Stomach (tissue), 9 donors: ENCODE results near the gene MID1. TPM values are rescaled to one million over a fixed set of nuclear protein-coding genes. Genes with fewer than 3 reads are reported as not detected.

Source experiments
- DNase-seq, 2 donors: peaks; one replicate each; pipeline versions ENCODE4 v3.0.0 to v3.0.0-alpha.2; 2013 to 2019
- H3K27ac ChIP-seq, 5 donors: fragments of 200-600 bp in 4 of 5; sonication (generic) in 4 of 5; one replicate each; pipeline ENCODE4 v1.5.1; 2013 to 2019; ENCODE audit warnings: mild to moderate bottlenecking in 1 of 5, moderate library complexity in 1 of 5
- H3K27me3 ChIP-seq, 3 donors: fragments of 200-600 bp; sonication (generic); one replicate each; pipeline ENCODE4 v1.5.1; 2017 to 2019; ENCODE audit warnings: mixed run types in 1 of 3
- H3K36me3 ChIP-seq, 4 donors: fragments of 200-600 bp; sonication (generic); 1 replicate in 3 of 4; 2 replicates in 1 of 4; pipeline ENCODE4 v1.5.1; 2016 to 2019
- H3K4me1 ChIP-seq, 4 donors: fragments of 200-600 bp; sonication (generic); one replicate each; pipeline ENCODE4 v1.5.1; 2016 to 2019
- H3K4me3 ChIP-seq, 4 donors: fragments of 200-600 bp; sonication (generic) in 3 of 4; one replicate each; pipeline ENCODE4 v1.5.1; 2016 to 2019; ENCODE audit warnings: mild to moderate bottlenecking in 1 of 4
- H3K9me3 ChIP-seq, 4 donors: fragments of 200-600 bp; sonication (generic); one replicate each; pipeline ENCODE4 v1.5.1; 2016 to 2019
- EP300 ChIP-seq: sonication (generic); formaldehyde crosslinking; IDR thresholded peaks from one replicate; pipeline ENCODE4 v1.6.1; 2017; ENCODE audit warnings: antibody characterized with exemption
- POLR2A ChIP-seq, 4 donors: fragments of 450-650 bp; IDR thresholded peaks; one replicate each; pipeline ENCODE4 v1.6.1; 2016; ENCODE audit warnings: antibody characterized with exemption in 4 of 4, control low read depth in 2 of 4, mild to moderate bottlenecking in 1 of 4, moderate library complexity in 1 of 4
- POLR2AphosphoS5 ChIP-seq, 3 donors: sonication (generic); formaldehyde crosslinking; IDR thresholded peaks; one replicate each; pipeline ENCODE4 v1.6.1; 2016; ENCODE audit warnings: antibody characterized with exemption in 3 of 3
- WGBS, 5 donors: extraction: QIAGEN DNeasy Blood & Tissue Kit in 3 of 5; methylation state at CpG; one replicate each; pipeline versions ENCODE4 v1.1.5 to v1.1.7; 2013 to 2018; 5-methylcytosine and 5-hydroxymethylcytosine counted together
- intact Hi-C: fragments of 100-400 bp; cut with DNase I; formaldehyde crosslinking; loops from one replicate; pipeline ENCODE4 v1.15.1; 2023; ENCODE audit warnings: low total_unique reads
- polyA plus RNA-seq, 3 donors: library from polyadenylated mRNA; stranded (reverse); fragments of 200-250 nt; gene quantifications; one replicate each; pipeline ENCODE4 v1.2.3, GENCODE V29; 2013
- total RNA-seq, 5 donors: library from RNA; depleted of rRNA; stranded (reverse); fragments of >200 nt; gene quantifications; one replicate each; pipeline versions ENCODE4 v1.1.0 to v1.2.3, GENCODE V29; 2014 to 2016
- TF ChIP-seq, protein P1 (sequence below), 7 experiments: fragments of 450-650 bp in 4 of 7; fragments of 200-600 bp in 3 of 7; sonication (generic) in 3 of 7; IDR thresholded peaks; one replicate each; pipeline ENCODE4 v1.5.1; 2016 to 2019; ENCODE audit warnings: antibody characterized with exemption in 7 of 7, control low read depth in 2 of 7, mild to moderate bottlenecking in 1 of 7
- donor health status: healthy with polysubstance abuse.
- donor health status: Bipolar disorder and iron deficiency.
- donor health status: healthy.

MID1 gene
- total and polyA plus RNA-seq, 8 donors: 2.0 to 25.1 (median 8.5) TPM

DNA sequence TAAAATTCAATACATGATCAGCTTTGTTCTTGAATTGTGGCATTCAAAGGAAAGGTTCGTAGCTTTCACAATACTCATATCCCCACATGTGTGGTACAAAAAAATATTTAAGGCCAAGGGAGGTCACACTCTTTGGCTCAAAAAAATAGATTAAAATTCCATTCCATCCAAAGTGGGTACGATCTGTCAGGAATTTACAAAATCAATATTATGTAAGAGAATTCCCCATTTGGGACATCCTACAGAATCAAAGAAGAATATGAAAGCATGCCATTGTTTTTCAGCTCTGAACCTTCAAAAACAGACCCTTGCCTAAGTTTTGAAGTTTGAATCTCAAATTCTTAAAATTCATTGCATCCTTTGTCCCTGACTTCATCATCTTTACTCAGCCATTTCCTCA lies 85.8 kb downstream of the MID1 start:
- 79 to 96% (median 87%) methylated on average over 2 of the region's 2 CpGs for WGBS, 5 donors
- TF ChIP-seq POLR2AphosphoS5 (IDR thresholded peaks at IDR 0.05): no peak
- no peak for TF ChIP-seq EP300
- TF ChIP-seq, protein P1, sequence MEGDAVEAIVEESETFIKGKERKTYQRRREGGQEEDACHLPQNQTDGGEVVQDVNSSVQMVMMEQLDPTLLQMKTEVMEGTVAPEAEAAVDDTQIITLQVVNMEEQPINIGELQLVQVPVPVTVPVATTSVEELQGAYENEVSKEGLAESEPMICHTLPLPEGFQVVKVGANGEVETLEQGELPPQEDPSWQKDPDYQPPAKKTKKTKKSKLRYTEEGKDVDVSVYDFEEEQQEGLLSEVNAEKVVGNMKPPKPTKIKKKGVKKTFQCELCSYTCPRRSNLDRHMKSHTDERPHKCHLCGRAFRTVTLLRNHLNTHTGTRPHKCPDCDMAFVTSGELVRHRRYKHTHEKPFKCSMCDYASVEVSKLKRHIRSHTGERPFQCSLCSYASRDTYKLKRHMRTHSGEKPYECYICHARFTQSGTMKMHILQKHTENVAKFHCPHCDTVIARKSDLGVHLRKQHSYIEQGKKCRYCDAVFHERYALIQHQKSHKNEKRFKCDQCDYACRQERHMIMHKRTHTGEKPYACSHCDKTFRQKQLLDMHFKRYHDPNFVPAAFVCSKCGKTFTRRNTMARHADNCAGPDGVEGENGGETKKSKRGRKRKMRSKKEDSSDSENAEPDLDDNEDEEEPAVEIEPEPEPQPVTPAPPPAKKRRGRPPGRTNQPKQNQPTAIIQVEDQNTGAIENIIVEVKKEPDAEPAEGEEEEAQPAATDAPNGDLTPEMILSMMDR (IDR thresholded peaks at IDR 0.05): no peak
- TF ChIP-seq POLR2A (IDR thresholded peaks at IDR 0.05): no peak
- no peak for DNase-seq
- H3K9me3 ChIP-seq: no peaks in the 10 kb centered on the region
- no peak overlapping the region for H3K27ac ChIP-seq
- peaks cover 0 to 10% (median 0%) of the 10 kb centered on the region in 4 donors for H3K4me1 ChIP-seq
- no peaks in the 10 kb centered on the region for H3K36me3 ChIP-seq
- no peaks in the 10 kb centered on the region for H3K27me3 ChIP-seq
- no peak overlapping the region for H3K4me3 ChIP-seq
- intact Hi-C loops: no loop called here

DNA sequence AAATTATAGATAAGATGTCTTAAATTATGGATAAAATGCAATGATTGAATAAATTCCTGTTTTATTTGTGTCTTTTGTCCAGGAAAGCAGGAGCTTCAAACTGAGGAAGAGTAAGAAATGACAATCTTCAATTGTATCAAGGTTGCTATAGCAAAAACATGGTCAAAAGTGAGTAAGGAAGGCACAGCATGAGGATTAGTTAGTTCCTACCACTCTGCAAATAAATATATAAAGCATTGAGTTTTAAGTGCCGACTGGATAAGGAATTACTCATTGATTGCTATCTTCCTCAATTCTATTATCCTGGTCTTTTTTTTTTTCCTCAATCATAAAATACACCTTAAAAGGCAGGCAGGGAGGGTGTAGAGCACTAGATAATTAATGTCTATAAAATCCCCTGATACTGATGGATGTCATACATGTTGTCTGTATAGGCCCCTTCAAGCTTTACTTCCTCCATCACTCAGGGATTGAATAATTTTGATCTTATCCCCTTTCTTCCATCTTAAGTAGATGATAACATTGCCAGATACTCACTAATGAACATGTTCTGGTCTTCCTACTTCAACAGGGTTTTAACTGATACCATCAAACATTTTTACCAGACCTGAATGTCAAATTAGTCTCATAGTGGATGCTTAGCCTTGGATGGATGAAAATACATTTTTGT lies 86.6 kb downstream of the MID1 start:
- DNase-seq: no peak
- Histone ChIP-seq H3K27ac (no peak overlapping the region), H3K4me1 (peaks cover 0 to 10% (median 0%) of the 10 kb centered on the region in 4 donors), H3K27me3 (no peaks in the 10 kb centered on the region), H3K9me3 (no peaks in the 10 kb centered on the region), H3K36me3 (no peaks in the 10 kb centered on the region), H3K4me3 (no peak overlapping the region)
- intact Hi-C loops: no loop called here
- WGBS, 5 donors: 52 to 86% (median 79%) methylated on average over 1 of the region's 1 CpG
- TF ChIP-seq, protein P1 (IDR thresholded peaks at IDR 0.05): no peak
- TF ChIP-seq POLR2A (IDR thresholded peaks at IDR 0.05) (no peak), EP300 (no peak), POLR2AphosphoS5 (IDR thresholded peaks at IDR 0.05) (no peak)

DNA sequence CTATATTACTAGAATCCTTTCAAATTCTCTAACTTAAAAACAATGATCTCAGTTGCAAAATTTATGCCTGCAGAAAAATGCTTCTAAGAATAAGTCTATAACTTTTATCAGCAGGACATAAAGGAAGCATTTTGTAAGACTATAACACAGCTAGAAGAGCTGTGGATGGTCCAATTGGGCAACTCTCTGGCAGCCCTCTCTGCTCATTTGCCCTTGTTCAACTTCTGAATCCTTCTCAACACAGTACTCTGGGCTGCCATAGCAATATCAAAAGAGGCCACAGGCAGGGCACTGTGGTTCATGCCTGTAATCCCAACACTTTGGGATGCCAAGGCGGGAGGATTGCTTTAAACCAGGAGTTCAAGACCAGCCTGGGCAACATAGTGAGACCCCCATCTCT lies 88.5 kb downstream of the MID1 start:
- 60 to 100% (median 88%) methylated on average over 1 of the region's 1 CpG for WGBS, 5 donors
- no peaks in the 10 kb centered on the region for H3K36me3 ChIP-seq
- no peaks in the 10 kb centered on the region for H3K27me3 ChIP-seq
- no peak for DNase-seq
- intact Hi-C loops: no loop called here
- no peaks in the 10 kb centered on the region for H3K9me3 ChIP-seq
- H3K4me1 ChIP-seq: peaks cover 0 to 4% (median 0%) of the 10 kb centered on the region in 4 donors
- TF ChIP-seq POLR2AphosphoS5 (IDR thresholded peaks at IDR 0.05): no peak
- TF ChIP-seq, protein P1 (IDR thresholded peaks at IDR 0.05): no peak
- TF ChIP-seq EP300: no peak
- no peak for TF ChIP-seq POLR2A (IDR thresholded peaks at IDR 0.05)
- no peak overlapping the region for H3K4me3 ChIP-seq
- no peak overlapping the region for H3K27ac ChIP-seq

DNA sequence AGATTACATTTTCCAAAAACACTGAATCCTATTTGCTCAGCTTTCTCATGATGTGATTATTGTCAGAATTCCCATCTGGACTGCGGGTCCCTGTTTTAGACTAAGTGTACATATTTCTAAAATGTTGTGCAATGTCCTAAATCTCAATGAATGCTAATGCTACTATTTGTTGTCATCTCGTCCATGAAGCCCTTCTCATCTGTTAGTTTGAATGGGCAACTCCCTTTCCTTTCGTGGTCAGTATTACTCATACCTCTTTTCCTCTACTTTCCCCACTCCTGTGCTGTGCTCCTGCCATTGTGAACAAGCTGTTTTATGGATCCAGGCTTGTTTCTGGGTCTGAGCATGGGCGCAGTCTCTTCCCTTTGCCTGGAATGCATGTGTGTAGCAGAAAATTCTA lies 91.0 kb downstream of the MID1 start:
- DNase-seq: no peak
- Histone ChIP-seq H3K9me3 (no peaks in the 10 kb centered on the region), H3K27ac (no peak overlapping the region), H3K36me3 (no peaks in the 10 kb centered on the region), H3K4me3 (no peak overlapping the region), H3K4me1 (no peaks in the 10 kb centered on the region), H3K27me3 (no peaks in the 10 kb centered on the region)
- intact Hi-C loops: no loop called here
- TF ChIP-seq, protein P1 (IDR thresholded peaks at IDR 0.05): no peak
- no peak for TF ChIP-seq EP300
- TF ChIP-seq POLR2AphosphoS5 (IDR thresholded peaks at IDR 0.05): no peak
- no peak for TF ChIP-seq POLR2A (IDR thresholded peaks at IDR 0.05)
- whole genome bisulfite sequencing, 5 donors: 62 to 82% (median 73%) methylated on average over 4 of the region's 4 CpGs
